Measurements from ENCODE around the gene ATG7.
A peak's percentile ranks its signal among the peaks of the same experiment; 100 is the strongest.

Gene ATG7

DNA sequence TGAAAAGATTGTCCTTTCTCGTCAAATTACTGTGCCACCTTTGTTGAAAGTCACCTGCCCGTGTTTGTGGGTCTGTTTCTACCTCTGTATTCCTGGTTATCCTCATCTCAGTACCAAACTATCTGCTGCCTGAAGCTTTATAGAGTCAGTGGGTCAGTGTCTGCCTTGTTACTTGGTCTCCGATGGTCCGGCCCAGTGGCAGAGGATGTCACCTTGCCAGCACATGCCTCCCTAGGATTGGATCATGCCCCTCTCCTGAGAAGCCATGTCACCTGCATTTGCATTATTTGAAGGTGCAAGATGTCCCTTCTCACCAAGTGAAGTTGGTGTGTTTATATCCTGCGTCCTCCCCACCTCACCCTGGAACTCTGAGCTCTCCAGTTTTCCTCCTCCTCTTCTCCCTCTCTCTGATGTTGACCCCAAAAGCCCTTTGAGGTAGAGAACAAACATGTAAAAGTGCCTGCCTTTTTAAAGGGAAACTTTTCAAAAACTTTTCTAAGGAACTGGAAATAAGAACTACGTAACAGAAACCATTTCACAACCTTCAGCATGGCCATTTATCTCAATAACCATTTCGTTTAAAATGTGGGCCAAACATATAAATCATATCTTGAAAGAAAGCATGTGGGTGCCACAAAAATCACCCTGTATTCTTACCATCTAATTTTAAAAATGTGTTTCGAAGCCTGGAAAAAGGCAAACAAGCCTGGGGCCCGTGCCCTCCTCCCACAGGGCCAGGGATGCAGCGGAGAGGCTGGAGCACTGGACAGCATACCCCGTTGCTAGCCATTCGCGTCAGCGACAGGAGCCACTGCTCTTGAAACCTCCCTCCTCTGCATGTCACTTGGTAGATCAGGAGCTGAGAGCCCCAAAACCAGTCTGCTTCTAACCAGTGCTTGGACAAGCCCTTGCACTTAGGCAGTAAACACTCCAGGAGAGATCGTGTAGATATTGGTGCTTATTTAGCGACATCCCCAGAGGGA lies 269.4 kb downstream of the ATG7 start:
- DNase-seq: no peak

DNA sequence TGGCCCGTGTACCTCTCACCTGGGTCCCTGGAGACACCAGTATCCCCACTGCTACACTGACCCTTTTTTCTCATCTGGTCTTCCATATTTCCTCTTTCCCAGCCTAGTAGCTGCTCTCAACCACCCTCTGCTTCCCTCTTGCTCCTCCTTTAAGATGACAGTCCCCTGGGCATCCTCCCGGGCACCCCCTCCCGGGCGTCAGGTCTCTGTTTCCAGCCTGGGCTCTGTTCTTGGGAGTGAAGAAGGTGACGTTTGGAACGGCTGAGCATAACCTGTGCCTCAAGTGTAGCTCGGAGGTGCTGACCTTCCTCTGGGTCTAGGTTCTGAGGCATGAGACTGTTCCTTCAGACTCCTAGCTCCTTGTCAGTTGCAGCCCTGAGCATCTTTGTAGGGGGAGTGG lies 270.4 kb downstream of the ATG7 start:
- DNase-seq: no peak

DNA sequence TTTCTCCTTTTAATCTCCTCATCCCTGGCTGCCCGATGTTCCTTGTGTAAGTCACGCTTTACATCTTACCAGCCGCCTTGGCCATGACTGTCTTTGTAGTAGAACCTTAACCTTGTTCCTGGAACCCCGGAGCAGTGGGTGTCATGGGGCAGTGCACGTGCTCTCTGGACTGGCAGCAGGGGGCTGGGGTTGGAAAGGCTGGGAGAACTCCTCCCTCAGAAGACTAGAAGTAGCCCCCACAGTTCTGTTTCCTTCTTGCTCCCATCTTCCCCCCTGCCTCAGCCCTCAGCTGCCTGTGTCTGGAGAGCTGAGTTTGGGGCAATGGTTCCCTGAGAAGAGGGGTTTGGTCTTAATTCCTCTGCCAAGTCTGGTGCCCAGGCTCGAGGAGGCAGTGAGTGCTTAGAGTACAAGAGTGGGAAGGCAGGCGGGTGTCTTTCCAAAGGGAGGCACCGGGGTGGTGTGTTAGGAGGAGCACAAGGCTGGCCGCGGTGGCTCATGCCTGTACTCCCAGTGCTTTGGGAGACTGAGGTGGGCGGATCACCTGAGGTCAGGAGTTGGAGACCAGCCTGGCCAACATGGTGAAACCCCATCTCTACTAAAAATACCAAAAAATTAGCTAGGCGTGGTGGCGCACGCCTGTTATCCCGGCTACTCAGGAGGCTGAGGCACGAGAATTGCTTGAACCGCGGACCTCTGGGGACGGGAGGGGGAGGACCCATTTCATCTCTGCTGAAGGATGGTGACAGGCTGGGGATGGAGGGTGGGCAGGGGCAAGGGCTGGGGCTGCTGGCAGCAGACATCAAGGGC lies 271.1 kb downstream of the ATG7 start:
- DNase-seq: no peak

DNA sequence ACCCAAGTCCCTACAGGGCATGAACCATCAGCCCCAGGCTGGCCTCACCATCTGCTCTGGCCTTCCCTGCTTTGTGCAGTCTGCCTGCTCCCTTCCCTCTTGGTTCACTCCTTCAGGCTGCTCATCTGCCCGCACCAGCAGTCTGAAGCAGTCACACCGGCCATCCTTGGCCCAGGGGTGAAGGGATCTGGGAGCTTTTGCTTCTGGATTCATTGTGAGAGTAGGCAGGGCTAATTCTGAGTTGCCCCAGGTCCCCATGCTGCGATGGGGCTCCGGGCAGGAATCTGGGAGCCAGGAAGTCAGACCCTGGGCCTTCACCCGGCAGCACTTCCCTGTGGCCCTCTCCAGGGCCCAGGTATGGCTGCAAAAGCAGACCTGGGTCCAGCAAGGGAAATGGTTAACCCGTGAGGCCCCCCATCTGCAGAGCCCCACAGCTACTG lies 271.8 kb downstream of the ATG7 start:
- DNase-seq: no peak

DNA sequence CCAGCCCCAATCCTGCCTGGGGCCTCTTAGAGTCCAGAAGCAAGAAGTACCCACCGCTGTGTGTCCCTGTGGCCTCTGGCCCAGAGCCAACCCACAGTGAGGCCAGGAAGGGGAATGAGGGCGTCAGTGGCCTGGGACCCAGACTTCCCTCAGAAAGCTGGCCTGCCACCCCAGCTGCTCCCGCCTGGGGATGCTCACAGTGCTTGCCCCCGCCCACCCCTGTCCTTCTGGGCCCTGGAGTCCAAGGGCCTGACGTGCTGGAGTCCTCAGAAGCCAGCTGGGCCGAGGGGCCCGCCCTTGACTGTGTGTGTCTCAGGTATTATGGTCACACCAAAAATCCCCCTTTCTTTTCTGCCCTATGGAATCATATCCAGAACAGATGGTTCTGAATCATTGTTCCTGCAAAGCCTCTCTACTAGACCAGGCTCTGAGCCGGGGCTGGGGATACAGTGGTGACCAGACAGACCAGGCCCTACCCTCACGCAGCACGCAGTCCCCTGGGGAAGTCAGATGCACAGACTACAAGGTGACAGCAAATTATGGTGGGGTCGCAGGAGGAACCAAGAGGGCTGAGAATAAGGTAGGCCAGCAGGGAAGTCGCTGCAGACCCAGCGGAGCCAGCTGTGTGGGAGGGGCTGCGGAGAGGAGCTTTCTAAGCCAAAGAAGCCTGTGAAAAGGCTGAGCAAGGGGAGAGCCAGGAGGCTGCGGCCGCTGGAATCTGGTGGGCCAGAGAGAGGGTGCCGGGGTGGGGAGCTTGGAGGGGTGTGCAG lies 272.4 kb downstream of the ATG7 start:
- peak; percentile 9 for DNase-seq

DNA sequence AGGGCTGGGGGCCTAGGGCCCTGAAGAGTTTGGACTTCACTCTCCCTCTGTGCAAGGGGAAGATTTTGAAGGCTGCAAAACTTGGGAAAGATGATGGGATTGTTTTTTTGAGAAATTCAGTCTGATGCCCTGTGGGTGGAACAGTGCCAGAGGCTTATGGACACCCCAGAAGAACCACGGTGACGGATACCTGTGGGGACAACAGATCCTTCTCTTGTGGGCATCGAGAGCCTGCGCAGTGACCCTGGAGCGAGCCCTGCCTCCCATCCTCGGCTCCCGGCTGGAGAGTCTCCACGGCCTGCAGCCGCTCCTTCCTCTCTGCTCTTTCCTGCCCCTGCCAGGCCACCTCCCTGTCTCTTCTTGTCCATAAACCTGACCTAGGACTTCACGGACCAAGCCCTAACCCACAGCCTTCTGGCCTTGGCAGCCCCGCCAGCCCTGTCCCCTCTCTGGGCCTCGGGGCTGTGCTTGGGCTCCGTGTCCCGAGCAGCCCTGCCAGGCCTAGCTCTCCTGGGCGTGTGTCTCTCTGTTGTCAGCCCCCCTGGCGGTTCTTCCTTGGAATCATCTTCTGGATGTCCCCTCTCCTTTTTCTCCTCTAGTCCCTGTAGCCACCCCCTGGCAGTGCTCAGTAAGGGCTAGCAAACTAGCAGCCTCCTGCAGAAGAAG lies 273.1 kb downstream of the ATG7 start:
- no peak for DNase-seq

DNA sequence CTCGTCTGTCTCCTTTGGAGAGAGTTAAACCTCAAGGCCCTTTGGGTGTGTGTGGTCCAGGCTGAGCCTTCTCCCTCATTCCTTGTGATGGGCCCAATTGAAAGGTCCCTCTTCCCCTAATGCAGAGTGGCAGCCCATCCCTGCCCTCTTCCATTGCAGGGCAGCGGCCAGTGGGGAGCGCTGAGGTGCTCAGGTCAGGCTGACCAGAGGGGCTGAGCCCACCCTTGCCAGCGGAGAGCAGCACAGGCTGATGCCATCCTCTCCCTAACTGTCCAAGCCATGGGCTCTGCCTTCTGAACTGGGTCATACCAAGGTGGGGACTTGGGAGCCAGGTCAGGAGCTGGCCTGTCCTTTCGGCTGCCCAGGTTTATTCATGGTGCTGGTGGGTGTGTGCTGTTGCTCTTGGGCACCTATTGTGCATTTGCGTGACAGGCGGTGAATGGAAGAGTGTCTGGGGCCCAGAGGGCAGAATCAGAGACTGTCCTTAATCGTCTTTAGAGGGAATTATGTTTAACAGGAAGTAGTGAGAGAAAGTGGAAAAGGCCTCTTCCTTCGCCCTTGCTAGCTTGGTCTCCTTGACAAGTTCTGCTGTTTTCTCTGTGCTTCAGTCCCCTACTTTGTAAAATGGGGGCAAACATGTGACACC lies 274.6 kb downstream of the ATG7 start:
- DNase-seq: no peak

DNA sequence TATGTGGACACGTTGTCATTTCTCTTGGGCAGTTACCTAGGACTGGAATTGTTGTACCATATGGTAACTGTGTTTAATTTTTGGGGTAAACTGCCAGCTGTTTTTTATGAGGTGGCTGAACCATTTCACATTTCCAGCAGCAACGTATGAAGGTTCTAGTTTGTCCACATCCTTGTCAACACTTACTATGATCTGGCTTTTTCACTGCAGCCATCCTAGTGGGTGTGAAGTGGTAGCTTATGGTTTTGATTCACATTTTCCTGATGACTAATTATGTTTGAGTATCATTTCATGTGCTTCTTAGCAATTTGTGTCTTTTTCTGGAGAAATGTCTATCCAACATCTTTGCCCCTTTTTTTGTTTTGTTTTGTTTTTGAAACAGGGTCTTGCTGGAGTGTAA lies 275.3 kb downstream of the ATG7 start:
- DNase-seq: no peak

DNA sequence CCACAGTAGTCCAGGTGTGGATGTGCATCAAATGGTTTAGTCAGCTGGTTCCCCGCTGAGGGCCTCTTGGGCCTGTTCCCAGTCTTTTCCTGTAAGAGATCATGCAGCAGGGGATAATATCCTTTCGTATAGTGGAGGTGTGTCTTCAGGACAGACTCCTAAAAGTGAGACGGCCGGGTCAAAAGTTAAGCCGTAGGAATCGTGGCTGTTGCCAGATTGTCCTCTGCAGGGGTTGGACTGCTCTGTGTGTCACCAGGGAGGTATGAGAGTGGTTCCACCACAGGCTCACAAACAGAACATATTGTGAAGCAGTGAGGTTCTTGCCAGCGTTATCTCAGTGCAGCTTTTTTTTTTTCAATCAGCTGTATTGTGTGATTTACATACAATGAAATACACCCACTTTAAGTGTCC lies 276.5 kb downstream of the ATG7 start:
- no peak for DNase-seq

DNA sequence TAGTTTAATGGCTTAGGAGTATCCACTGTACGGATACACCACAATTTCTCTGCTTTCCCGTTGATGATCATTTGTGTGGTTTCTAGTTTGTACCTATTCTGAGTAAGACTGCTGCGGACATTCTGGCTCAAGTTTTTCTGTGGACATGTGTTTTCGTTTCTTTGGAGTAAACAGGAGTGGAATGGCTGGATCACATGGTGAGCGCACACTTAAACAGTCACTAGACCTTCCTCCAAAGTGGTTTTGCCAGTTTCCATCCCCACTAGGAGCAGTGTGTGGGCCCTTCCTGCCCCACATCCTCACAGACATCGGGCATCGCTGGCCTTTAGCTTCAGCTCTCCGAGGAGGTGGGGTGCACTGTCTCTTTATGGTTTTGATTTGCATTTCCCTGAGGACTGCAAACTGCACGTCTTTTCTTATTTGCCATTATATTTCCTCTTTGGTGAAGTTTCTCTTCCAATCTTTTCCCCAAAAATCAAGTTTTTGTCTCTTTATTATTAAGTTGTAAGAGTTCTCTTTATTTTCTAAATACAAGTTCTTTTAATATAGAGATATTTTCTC lies 277.5 kb downstream of the ATG7 start:
- no peak for DNase-seq

DNA sequence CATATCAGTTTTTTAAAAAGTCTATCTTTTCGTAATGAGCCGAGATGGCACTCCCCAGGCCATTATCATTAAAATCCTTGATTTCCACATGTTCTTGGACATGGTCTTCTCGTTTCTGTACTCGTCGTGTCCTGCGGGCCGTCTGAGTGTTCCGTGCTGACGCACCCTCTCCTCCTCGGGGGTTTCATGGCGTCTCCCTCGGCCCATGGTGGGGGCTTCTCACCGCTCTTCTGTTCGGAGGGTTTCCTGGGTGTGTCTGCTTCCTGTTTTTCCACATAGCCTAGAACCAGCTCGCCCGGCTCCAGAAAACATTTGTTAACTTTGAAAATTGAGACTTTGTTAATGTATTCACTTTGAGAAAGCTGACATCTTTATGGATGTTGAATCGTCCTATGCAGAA lies 278.8 kb downstream of the ATG7 start:
- no peak for DNase-seq

DNA sequence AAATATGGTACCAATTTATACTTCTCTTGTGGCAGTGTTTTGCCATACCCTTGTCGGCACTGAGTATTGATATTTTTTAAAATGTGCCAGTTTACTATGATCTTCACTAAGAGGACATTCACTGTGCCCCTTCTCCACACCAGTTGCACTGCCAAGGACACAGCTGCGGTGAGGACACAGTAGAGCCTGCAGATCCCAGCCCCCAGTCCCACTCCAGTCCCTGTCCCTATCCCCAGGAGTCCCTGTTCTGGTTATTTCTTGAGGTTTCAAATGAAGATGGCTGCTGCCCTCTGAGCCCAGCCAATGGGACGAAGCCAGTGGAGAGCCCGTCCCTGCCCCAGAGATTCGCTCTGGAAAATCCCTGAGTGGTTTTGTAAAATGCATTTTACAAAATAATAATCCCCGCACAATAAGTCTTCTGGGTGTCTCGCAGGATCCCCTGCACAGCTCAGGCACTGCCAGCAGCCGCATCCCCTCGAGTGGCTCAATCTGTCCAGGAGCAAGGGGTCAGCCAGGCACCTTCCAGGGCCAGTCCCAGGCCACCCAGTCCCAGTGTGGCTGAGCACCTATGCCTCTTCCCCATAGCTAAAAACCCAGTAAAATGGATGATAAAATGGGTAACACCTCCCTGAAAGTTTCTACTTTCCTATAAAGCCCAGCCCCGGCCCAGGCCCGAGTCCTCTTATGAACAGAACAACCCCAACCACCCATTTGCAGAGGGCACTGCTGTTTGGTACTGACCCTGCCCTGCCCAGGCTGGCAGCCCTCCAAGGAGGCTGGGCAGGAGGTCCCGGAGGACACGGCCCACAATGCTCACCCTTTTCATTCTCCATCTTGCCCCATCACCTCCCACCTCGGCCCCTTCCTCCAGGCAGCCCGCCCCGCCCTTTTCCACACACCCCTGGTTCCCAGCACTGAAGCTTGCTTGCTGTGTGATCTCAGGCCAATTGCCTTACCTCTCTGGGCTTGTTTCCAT lies 280.4 kb downstream of the ATG7 start:
- DNase-seq: no peak

DNA sequence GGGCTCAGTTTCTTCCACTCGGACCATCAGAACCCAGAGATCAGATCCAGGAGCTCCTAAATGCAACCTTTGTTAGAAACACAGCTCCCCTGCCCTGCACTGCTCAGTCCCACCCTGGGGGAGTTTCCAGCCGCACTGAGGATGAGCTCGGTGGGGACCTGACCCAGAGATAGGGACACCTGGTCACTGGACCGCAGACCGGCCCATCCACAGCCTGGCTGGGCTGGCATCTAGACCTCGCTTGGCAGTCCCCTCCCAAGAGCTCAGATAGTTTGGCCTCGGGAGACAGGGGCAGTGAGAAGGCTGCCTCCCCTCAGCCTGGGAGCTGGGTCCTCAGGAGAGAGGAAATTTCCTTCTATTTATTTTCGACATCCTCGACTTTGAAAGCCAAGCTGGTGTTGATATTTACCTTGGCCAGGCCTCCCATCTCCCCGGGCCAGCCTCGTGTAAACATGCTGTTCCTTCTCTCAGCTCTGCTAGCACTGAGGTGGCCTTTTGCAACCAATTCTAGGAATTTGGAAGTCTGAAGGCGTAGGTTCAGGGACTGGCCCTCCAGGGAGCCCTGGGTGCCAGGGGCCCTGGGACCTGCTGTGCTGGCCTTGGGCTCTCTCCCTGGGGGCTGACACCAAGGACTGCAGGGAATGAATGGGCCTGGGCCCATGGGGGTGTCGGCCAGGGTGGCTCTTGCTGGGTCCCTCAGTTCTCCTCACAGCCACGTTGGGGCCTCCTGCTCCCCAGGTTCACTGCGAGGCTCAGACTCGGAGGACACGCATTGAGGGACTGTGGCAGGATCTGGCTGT lies 281.4 kb downstream of the ATG7 start:
- no peak for DNase-seq

DNA sequence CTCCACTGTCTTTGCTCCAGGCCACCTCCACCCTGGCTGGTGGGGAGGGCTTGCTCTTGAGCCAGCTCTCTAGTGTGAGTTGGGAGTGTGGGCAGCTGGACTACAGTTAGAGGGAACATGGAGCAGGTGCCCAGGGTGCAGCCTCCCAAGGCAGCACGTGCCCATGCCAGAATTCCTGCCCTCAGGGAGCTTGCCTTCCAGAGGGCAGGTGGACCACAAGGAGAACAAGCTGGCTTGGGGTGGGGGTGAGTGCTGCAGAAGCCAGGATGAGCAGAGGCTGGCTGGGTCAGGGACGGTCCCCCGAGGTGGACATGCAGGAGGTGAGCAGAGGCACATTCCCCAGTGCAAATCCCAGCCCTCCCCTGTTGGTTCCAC lies 282.0 kb downstream of the ATG7 start:
- DNase-seq: no peak

DNA sequence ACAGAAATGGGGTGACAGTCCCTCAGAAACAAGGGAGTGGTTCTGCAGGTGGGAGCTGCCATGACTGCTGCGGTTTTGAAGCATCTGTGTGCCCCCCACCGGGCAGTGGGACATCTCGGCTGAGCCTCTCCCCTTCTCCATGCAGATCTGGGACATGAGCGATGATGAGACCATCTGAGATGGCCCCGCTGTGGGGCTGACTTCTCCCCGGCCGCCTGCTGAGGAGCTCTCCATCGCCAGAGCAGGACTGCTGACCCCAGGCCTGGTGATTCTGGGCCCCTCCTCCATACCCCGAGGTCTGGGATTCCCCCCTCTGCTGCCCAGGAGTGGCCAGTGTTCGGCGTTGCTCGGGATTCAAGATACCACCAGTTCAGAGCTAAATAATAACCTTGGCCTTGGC lies 282.5 kb downstream of the ATG7 start:
- no peak for DNase-seq

DNA sequence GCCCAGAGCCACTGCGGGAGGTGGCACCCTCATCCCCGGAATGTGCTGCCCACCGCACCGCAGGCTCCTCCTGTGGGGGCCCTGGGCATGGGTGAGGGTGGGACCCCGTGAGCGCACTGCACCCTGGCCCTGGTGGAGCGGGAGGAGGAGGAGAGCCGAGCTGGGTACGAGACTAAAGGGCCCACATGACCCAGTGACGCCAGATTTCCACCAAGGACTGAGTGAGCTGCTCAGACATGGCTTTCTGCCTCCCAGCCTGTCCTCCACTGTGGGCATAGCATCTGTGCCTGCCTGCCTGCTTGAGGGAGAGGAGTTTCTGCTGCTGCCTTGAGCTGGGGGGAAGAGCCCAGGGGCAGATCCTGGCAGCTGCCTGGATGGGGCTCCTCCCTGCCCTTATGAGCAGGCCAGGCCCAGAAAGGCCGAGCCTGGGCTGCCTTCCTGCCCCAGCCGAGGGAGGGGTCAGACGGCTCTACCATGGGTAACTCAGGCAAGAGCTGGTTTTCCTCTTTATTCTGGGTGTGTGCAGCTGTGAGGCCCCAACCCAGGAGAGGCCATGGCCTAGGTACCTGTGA lies 283.1 kb downstream of the ATG7 start:
- no peak for DNase-seq

DNA sequence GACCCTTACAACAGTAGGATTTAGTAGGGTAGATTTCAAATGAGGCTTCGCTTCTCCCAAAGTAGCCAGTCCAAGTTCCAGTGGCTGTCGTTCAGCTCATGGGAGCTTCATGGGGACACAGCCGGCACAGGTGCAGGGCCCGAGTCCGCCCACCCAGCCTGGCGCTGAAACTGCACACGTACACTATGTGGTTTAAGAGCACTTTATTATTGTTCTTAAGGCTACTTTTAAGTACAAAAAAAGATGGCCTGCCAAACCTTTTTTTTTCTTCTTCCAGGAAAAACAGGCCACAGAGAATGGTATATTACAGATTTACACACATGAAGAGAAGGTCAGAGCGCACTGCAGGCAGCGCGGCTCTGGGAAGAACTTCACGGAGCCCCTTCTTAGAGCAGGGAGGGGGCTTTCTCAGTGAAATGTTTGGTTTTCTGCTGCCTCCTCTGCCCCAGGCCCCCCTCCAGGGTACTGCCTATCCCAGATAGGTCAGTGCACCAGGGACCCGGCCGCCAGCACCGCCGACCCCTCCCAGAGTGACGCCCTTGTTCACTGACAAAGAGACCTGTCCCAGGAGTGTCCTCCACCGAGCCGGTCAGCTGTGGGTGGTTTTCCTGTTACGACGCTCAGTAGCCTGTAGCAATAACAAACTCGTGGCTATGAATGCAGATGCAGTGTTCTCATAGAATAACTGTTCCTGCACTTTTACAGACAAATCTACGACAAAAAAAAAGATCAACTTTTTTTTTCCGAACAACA lies 283.9 kb downstream of the ATG7 start:
- DNase-seq: no peak

DNA sequence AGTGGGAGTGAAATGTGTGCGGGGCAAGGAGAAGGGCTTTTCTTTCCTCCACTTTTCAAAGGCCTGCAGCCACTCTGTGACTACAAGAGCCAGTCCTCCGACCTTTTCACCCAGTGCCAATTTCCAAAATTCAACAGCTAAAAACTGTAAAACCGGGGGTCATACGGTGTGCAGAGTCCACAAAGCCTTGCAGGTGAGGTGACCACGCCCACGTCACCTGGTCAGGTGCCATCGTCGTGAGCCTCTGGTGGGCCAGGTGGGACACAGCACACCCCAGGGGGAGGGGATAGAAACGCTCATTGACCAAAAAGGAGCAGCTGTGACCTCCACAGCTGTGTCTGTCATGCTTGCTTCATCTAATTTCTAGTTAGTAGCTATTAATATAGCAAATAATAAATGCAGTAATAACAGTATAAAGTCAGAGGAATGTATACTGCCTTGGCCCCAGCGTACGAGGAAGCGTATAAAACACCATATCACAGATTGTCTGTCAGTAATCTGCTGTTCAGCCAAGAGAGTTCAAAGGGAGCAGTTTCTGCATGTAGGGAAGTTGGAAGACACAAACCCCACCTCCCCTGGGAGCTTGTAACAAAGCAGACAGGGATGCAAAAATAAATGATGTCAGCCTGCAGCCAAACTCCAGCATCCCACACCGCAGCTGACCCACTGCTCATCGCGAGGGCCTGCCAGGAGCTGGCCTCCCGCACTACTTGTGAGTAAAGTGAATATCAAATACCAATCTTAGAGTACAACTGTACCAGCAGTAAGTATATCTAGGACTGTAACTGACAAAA lies 284.9 kb downstream of the ATG7 start:
- DNase-seq: no peak
